NK-92 treated with Interleukin-12 subunit alpha and Interleukin-12 subunit beta, amount 100 ng/mL, for 24 hours (cell line): ENCODE results near the gene WDR1.
A peak's percentile ranks its signal among the peaks of the same experiment; 100 is the strongest.

Experiments used
- DNase-seq: peaks from one replicate; lab custom pipeline; 2025; lab: John Stamatoyannopoulos, UW

Gene WDR1

GRCh38 chr4:10098780-10099160, 17.8 kb downstream of the WDR1 start:
- DNase-seq = no peak

- no peak for DNase-seq
Observed at GRCh38 chr4:10097906-10098779, 18.5 kb downstream of the WDR1 start.

DNA sequence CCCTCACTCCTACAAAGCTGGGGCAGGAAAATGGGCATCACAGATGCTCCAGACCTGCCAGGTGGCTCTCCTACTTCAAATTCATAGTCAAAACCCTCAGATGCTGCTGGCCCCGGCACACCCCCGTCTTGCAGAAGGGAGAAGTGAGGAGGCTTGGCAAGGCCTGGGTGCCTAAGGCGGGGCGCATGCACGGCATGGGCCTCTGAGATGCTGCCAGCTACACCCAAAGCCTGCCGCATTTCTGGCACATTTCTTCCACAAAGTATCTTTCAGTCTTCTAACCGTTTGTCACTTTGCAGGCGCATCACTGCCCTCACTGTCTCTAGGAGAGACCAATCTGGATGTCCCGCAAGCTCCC, 19.6 kb downstream of the WDR1 start:
- DNase-seq = no peak

- peak; percentile 92 for DNase-seq
Observed at GRCh38 chr4:10096201-10096977, 20.2 kb downstream of the WDR1 start.

DNA sequence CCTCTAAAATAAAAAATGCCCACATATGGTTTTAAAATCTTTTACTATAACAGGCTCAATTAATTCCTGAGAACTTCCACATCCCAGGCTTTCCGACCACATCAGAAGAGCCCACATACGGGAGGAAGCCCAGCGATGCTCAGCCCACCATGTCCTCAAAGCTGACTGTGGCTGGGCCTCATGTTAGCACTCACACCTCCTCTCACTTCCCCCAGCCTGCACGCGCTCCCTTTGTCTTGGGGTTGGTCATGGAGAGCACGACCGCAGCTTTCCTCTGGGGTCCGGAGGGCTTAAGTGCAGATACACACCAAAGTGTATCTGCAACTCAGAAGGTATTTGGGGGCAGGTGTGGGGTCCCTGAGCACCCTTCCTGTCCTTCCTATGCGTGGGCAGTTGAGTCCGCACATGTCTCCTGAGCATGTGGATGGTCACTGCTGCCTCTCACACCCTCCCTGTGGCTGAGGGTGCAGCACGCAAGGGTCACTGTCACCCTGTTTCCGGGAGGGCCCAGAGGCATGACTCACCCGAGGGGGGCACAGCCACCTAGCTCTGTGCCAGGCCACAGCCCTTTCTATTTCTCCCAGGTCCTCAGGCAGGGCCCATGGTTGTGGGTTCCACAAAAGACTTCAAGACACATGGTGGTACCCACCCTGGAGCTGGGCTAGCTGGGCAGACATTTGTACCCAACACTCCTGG, 21.2 kb downstream of the WDR1 start:
- DNase-seq = peak; percentile 83

GRCh38 chr4:10094841-10095240, 21.8 kb downstream of the WDR1 start:
- DNase-seq = no peak

- no peak for DNase-seq
Observed at GRCh38 chr4:10093801-10094552, 22.6 kb downstream of the WDR1 start.

GRCh38 chr4:10093271-10093621, 23.4 kb downstream of the WDR1 start:
- DNase-seq = no peak

DNA sequence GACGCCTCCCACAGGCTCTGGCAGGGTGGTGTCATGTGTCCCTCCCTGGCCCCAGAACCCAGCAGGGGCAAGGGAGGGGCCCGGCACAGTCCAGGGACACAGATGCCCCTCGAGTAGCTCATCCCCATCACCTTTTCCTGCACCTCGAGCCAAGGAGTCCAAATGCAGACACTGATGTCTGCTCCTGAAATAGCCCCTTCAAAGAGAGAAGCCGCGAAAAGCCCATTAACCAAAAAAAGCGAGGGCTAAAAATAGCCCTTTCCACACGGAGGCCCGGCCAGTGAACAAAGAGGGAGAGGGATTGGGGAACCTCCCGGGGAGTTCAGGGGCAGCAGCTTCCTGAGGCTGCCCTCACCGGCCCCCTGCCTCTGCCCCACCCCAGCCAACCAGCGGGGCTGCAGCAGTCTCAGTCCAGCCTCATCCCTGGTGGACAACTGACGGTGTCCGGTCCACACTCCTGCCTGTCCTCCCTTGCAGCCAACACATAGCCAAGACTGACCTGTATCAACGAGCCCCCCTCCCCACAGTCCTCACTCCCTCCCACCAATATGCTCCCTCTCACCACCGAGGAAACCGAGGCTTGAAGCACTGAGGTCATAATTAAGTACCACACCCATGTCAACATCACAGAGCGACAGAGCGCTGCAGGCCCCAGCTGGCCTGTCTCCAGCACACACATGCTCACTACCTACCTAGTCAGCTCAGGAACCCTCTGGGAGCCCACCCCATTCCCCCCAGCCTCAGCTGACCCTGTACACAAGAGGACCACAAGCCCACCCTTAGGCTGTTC, 23.9 kb downstream of the WDR1 start:
- DNase-seq = no peak

GRCh38 chr4:10091531-10092181, 24.9 kb downstream of the WDR1 start:
- DNase-seq = no peak

GRCh38 chr4:10090467-10091250, 25.9 kb downstream of the WDR1 start:
- DNase-seq = no peak

- no peak for DNase-seq
Observed at GRCh38 chr4:10089346-10089745, 27.3 kb downstream of the WDR1 start.

GRCh38 chr4:10088135-10089010, 28.2 kb downstream of the WDR1 start:
- no peak for DNase-seq

DNA sequence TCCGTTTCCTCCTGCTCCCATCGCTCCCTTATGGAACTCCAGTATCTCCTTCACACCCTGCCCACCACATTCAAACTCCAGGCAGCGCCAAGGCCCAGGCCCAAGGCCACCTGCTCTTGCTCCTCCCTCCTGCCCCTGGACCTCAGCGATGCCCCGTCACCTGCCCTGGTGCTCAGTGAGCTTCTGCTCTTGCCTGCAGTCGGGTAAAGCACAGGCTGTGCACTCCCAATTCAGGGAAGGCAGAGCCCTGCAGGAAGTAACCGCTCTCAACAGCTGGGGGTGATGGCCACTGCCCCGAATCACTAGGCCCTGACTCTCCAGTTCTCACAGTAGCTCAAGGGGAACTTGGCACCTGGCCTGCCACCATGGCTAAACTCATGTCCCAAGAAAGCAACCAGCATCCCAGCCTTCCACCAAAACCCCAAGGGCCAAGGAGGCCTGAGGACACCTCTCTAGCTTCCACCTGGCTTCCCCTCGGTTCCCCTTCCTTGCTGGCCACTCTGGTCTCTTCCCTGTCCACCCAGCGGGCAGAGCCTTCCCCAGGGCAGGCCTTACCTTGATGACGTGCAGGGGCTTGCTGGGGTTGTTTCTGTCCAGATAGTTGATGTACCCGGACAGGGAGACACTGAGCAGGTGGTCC, 29.3 kb downstream of the WDR1 start:
- no peak for DNase-seq

GRCh38 chr4:10086506-10087120, 30.0 kb downstream of the WDR1 start:
- DNase-seq = no peak

- DNase-seq = no peak
Observed at GRCh38 chr4:10085828-10086505, 30.6 kb downstream of the WDR1 start.

- DNase-seq = no peak
Observed at GRCh38 chr4:10085386-10085785, 31.2 kb downstream of the WDR1 start.
